H1 (cell line): Measurements from ENCODE around the gene SEMA5B. TPM values are rescaled to one million over a fixed set of nuclear protein-coding genes. Genes with fewer than 3 reads are reported as not detected.

Source experiments
- CHD1 ChIP-seq: IDR thresholded peaks from 2 replicates; pipeline ENCODE4 v1.6.1; 2012; ENCODE audit warnings: low read depth, low read length, improper control_type of control experiment
- EZH2 ChIP-seq: fragments of 200-600 bp; sonication (generic); IDR thresholded peaks from 2 replicates; pipeline ENCODE4 v1.7.1; 2012; ENCODE audit warnings: low read depth, mild to moderate bottlenecking, moderate library complexity, low read length, inconsistent platforms; ENCODE audit not compliant: severe bottlenecking
- HDAC2 ChIP-seq, 2 experiments: fragments of 300-600 bp in 1 of 2; sonication (generic) in 1 of 2; IDR thresholded peaks; 2 replicates each; pipeline ENCODE4 v1.6.1; 2011 to 2012; ENCODE audit warnings: low read depth in 2 of 2, low read length in 2 of 2, mild to moderate bottlenecking in 2 of 2, moderate library complexity in 2 of 2, borderline replicate concordance in 1 of 2, inconsistent platforms in 1 of 2
- JUN ChIP-seq: IDR thresholded peaks from 2 replicates; pipeline ENCODE4 v1.6.1; 2011; ENCODE audit warnings: low read depth, mild to moderate bottlenecking, improper control_type of control experiment, low read length
- RFX5 ChIP-seq: IDR thresholded peaks from 2 replicates; pipeline ENCODE4 v1.6.1; 2011; ENCODE audit warnings: low read depth, low read length, improper control_type of control experiment, borderline replicate concordance
- polyA plus RNA-seq, 7 experiments: library from polyadenylated mRNA; depleted of rRNA in 3 of 7; stranded (reverse) in 5 of 7; unstranded in 2 of 7; fragments of >200 nt in 5 of 7; fragments of 200-250 nt in 2 of 7; gene quantifications; 1 replicate in 5 of 7; 2 replicates in 1 of 7; 4 replicates in 1 of 7; pipeline versions ENCODE4 v1.2.1 to v1.2.3, GENCODE V29; 2011 to 2013; ENCODE audit warnings: missing spikeins in 2 of 7, mixed read lengths in 2 of 7
- total RNA-seq: library from RNA; stranded (reverse); fragmentation: NEBNext Ultra II Directional; extraction: Animal tissue kit (Norgen Biotek cat#: 25700); gene quantifications from 2 replicates; pipeline ENCODE4 v1.2.1, GENCODE V29; 2021

SEMA5B gene
- total and polyA plus RNA-seq, 2 of the 8 experiments (the other 6 are each of a cell fraction or from before 2014, with no cell fraction given), result 13.1 to 22.4 TPM

DNA sequence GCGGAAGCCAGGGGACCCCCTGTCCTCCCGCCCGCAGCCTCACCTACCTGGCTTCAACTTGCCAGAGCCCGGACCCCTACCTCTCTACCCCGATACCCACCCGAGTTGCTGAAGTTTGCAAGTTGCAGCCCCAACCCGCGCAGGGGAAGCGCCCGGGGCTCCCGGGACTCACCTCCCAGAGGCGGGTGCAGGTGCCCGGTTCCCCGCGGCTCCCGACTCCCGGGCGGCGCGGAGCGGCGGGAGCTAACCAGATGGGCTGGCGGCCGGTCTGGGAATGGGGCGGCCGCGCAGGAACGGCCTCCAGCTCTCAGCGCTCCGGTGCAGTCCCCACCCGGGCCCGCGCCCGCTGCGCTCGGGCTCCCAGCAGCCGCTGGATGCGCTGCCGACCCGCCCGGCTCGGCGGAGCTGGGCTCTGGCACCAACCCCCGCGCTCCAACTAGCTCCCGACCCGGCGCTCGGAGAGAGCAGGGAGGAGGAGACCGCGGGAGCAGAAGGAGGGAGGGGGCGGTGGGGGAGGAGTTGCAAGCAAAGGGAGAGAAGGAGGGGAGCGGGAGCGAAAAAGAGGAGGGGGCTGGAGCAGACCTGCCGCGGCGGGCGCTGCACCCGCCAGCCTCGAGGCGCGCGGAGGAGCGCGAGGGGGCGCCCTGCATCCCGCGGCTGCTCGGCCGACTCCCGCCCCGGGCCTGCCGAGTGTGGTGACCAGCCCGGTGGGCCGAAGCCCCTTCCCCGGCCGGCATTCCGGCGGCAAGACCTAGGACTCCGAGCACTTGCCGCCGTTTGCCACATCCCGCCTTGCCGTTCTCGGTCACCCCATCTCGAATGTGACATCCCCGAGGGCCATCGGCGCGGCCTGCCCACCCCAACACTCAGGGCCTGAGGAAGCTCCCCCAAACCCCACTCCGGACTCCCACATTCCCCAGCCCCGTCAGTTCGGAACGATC is at the start of gene SEMA5B (continued):
- TF ChIP-seq CHD1 (no peak), HDAC2 (IDR thresholded peaks at IDR 0.05; ENCODE audit: borderline replicate concordance in 1 of 2, low read depth in 2 of 2, low read length in 2 of 2) (no peak), RFX5 (no peak), JUN (no peak), EZH2 (peak; percentile 56)
